ENCODE results near the gene TSACC.

TSACC gene

GRCh38 chr1:156376146-156376545 lies 37.8 kb downstream of the TSACC start:
- DNase-seq (ENCODE audit: low spot score) = no peak
- Mint-ChIP-seq H3K4me1 (ENCODE audit: low read depth) (no peaks in the 10 kb centered on the region), H3K36me3 (ENCODE audit: low read depth) (no peaks in the 10 kb centered on the region), H3K27ac (no peak overlapping the region), H3K9me3 (no peaks in the 10 kb centered on the region), H3K4me3 (no peak overlapping the region), H3K27me3 (ENCODE audit: low read depth) (peaks cover 24% of the 10 kb centered on the region)

- DNase-seq (ENCODE audit: low spot score) = no peak
- peaks cover 14% of the 10 kb centered on the region for H3K27me3 Mint-ChIP-seq (ENCODE audit: low read depth)
- H3K4me3 Mint-ChIP-seq = no peak overlapping the region
- no peaks in the 10 kb centered on the region for H3K36me3 Mint-ChIP-seq (ENCODE audit: low read depth)
- H3K27ac Mint-ChIP-seq = no peak overlapping the region
- no peaks in the 10 kb centered on the region for H3K9me3 Mint-ChIP-seq
- H3K4me1 Mint-ChIP-seq (ENCODE audit: low read depth) = no peaks in the 10 kb centered on the region
These were observed 38.9 kb downstream of the TSACC start for GRCh38 chr1:156376958-156377919.

- Mint-ChIP-seq H3K27me3 (ENCODE audit: low read depth) (peaks cover 7% of the 10 kb centered on the region), H3K4me1 (ENCODE audit: low read depth) (no peaks in the 10 kb centered on the region), H3K9me3 (no peaks in the 10 kb centered on the region), H3K27ac (no peak overlapping the region), H3K4me3 (no peak overlapping the region), H3K36me3 (ENCODE audit: low read depth) (no peaks in the 10 kb centered on the region)
- no peak for DNase-seq (ENCODE audit: low spot score)
These were observed 40.2 kb downstream of the TSACC start for GRCh38 chr1:156378557-156378956.

GRCh38 chr1:156379420-156380165 lies 41.3 kb downstream of the TSACC start:
- H3K27me3 Mint-ChIP-seq (ENCODE audit: low read depth) = peaks cover 4% of the 10 kb centered on the region
- no peaks in the 10 kb centered on the region for H3K9me3 Mint-ChIP-seq
- DNase-seq (ENCODE audit: low spot score) = no peak
- no peaks in the 10 kb centered on the region for H3K4me1 Mint-ChIP-seq (ENCODE audit: low read depth)
- no peak overlapping the region for H3K4me3 Mint-ChIP-seq
- H3K27ac Mint-ChIP-seq = no peak overlapping the region
- no peaks in the 10 kb centered on the region for H3K36me3 Mint-ChIP-seq (ENCODE audit: low read depth)

GRCh38 chr1:156382561-156382960 lies 44.2 kb downstream of the TSACC start:
- Mint-ChIP-seq H3K4me1 (ENCODE audit: low read depth) (peaks cover 4% of the 10 kb centered on the region), H3K9me3 (no peaks in the 10 kb centered on the region), H3K27me3 (ENCODE audit: low read depth) (peaks cover 20% of the 10 kb centered on the region), H3K36me3 (ENCODE audit: low read depth) (no peaks in the 10 kb centered on the region), H3K4me3 (no peak overlapping the region), H3K27ac (no peak overlapping the region)
- DNase-seq (ENCODE audit: low spot score) = no peak

- H3K4me3 Mint-ChIP-seq = no peak overlapping the region
- no peak overlapping the region for H3K27ac Mint-ChIP-seq
- peaks cover 4% of the 10 kb centered on the region for H3K4me1 Mint-ChIP-seq (ENCODE audit: low read depth)
- H3K9me3 Mint-ChIP-seq = no peaks in the 10 kb centered on the region
- peaks cover 22% of the 10 kb centered on the region for H3K27me3 Mint-ChIP-seq (ENCODE audit: low read depth)
- DNase-seq (ENCODE audit: low spot score) = peak; percentile 38
- no peaks in the 10 kb centered on the region for H3K36me3 Mint-ChIP-seq (ENCODE audit: low read depth)
These were observed 44.7 kb downstream of the TSACC start for GRCh38 chr1:156383023-156383422.

GRCh38 chr1:156384007-156384406 lies 45.7 kb downstream of the TSACC start:
- H3K27ac Mint-ChIP-seq = no peak overlapping the region
- peaks cover 28% of the 10 kb centered on the region for H3K27me3 Mint-ChIP-seq (ENCODE audit: low read depth)
- no peaks in the 10 kb centered on the region for H3K36me3 Mint-ChIP-seq (ENCODE audit: low read depth)
- H3K4me3 Mint-ChIP-seq = no peak overlapping the region
- no peak for DNase-seq (ENCODE audit: low spot score)
- peaks cover 4% of the 10 kb centered on the region for H3K4me1 Mint-ChIP-seq (ENCODE audit: low read depth)
- no peaks in the 10 kb centered on the region for H3K9me3 Mint-ChIP-seq

GRCh38 chr1:156384658-156385057 lies 46.3 kb downstream of the TSACC start:
- peaks cover 34% of the 10 kb centered on the region for H3K27me3 Mint-ChIP-seq (ENCODE audit: low read depth)
- no peak overlapping the region for H3K27ac Mint-ChIP-seq
- peaks cover 4% of the 10 kb centered on the region for H3K4me1 Mint-ChIP-seq (ENCODE audit: low read depth)
- H3K9me3 Mint-ChIP-seq = no peaks in the 10 kb centered on the region
- H3K4me3 Mint-ChIP-seq = no peak overlapping the region
- no peaks in the 10 kb centered on the region for H3K36me3 Mint-ChIP-seq (ENCODE audit: low read depth)
- no peak for DNase-seq (ENCODE audit: low spot score)

GRCh38 chr1:156385534-156386031 lies 47.3 kb downstream of the TSACC start:
- Mint-ChIP-seq H3K4me3 (no peak overlapping the region), H3K4me1 (ENCODE audit: low read depth) (peaks cover 4% of the 10 kb centered on the region), H3K36me3 (ENCODE audit: low read depth) (no peaks in the 10 kb centered on the region), H3K9me3 (no peaks in the 10 kb centered on the region), H3K27me3 (ENCODE audit: low read depth) (peaks cover 43% of the 10 kb centered on the region), H3K27ac (no peak overlapping the region)
- peak; percentile 57 for DNase-seq (ENCODE audit: low spot score)

- no peak for DNase-seq (ENCODE audit: low spot score)
- H3K27ac Mint-ChIP-seq = no peak overlapping the region
- peaks cover 46% of the 10 kb centered on the region for H3K27me3 Mint-ChIP-seq (ENCODE audit: low read depth)
- no peaks in the 10 kb centered on the region for H3K36me3 Mint-ChIP-seq (ENCODE audit: low read depth)
- H3K4me1 Mint-ChIP-seq (ENCODE audit: low read depth) = peaks cover 4% of the 10 kb centered on the region
- H3K9me3 Mint-ChIP-seq = no peaks in the 10 kb centered on the region
- no peak overlapping the region for H3K4me3 Mint-ChIP-seq
These were observed 48.0 kb downstream of the TSACC start for GRCh38 chr1:156386134-156386901.

GRCh38 chr1:156386949-156387869 lies 48.9 kb downstream of the TSACC start:
- H3K4me1 Mint-ChIP-seq (ENCODE audit: low read depth) = peaks cover 4% of the 10 kb centered on the region
- H3K9me3 Mint-ChIP-seq = no peaks in the 10 kb centered on the region
- no peak overlapping the region for H3K27ac Mint-ChIP-seq
- peaks cover 48% of the 10 kb centered on the region for H3K27me3 Mint-ChIP-seq (ENCODE audit: low read depth)
- no peak overlapping the region for H3K4me3 Mint-ChIP-seq
- no peaks in the 10 kb centered on the region for H3K36me3 Mint-ChIP-seq (ENCODE audit: low read depth)
- no peak for DNase-seq (ENCODE audit: low spot score)

- Mint-ChIP-seq H3K9me3 (no peaks in the 10 kb centered on the region), H3K27me3 (ENCODE audit: low read depth) (peaks cover 48% of the 10 kb centered on the region), H3K4me1 (ENCODE audit: low read depth) (peaks cover 4% of the 10 kb centered on the region), H3K27ac (no peak overlapping the region), H3K4me3 (no peak overlapping the region), H3K36me3 (ENCODE audit: low read depth) (no peaks in the 10 kb centered on the region)
- no peak for DNase-seq (ENCODE audit: low spot score)
These were observed 49.5 kb downstream of the TSACC start for GRCh38 chr1:156387870-156388173.

All from T-helper 2 cell treated with Interferon-gamma antibody and Interleukin-4, amounts not matched to agents 5 μg/mL and 100 μg/mL, for 36 hours (primary cell).